Neural cell (in vitro differentiated cells): Measurements from ENCODE around the gene MAP7D1.

Source experiments
- EZH2 ChIP-seq: fragments of 200-600, 300-800 bp; shearing (Covaris generic), sonication (generic); IDR thresholded peaks from 2 replicates; pipeline ENCODE4 v1.6.1; 2014; ENCODE audit warnings: antibody characterized with exemption, low read length, borderline replicate concordance, mild to moderate bottlenecking; ENCODE audit not compliant: insufficient read depth, poor library complexity, severe bottlenecking
- TF ChIP-seq, protein P1 (sequence below): fragments of 450-650 bp; IDR thresholded peaks from 2 replicates; pipeline ENCODE4 v1.5.1; 2014; ENCODE audit warnings: antibody characterized with exemption, mild to moderate bottlenecking, moderate library complexity; ENCODE audit not compliant: poor library complexity, severe bottlenecking

DNA sequence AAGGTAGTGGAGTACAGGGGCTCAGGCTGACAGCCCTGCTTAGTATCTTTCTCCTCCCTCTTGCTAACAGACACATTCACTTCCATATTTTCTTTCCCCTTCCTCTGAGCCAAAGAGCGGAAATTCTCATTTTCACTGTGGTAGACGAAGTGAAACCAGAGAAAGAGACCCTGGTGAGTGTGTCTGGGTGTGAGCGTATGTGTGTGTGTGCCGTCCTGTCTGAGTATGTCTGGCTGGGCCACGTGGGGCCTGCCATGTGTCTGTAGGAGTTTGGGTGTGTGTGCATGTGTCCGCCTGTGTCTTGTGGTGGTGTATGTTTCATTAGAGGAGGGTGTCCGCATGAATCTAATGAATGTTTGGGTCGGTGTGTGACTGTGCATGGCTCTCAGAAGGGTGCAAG is 32.6 kb upstream of the MAP7D1 start:
- TF ChIP-seq EZH2, result no peak
- TF ChIP-seq, protein P1, sequence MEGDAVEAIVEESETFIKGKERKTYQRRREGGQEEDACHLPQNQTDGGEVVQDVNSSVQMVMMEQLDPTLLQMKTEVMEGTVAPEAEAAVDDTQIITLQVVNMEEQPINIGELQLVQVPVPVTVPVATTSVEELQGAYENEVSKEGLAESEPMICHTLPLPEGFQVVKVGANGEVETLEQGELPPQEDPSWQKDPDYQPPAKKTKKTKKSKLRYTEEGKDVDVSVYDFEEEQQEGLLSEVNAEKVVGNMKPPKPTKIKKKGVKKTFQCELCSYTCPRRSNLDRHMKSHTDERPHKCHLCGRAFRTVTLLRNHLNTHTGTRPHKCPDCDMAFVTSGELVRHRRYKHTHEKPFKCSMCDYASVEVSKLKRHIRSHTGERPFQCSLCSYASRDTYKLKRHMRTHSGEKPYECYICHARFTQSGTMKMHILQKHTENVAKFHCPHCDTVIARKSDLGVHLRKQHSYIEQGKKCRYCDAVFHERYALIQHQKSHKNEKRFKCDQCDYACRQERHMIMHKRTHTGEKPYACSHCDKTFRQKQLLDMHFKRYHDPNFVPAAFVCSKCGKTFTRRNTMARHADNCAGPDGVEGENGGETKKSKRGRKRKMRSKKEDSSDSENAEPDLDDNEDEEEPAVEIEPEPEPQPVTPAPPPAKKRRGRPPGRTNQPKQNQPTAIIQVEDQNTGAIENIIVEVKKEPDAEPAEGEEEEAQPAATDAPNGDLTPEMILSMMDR, result no peak
